IPS-15b (cell line): ENCODE data around the gene ANG.
A peak's percentile ranks its signal among the peaks of the same experiment; 100 is the strongest.

Source experiments
- H3K27me3 ChIP-seq: one replicate; pipeline ENCODE4 v1.6.1; 2013; ENCODE audit warnings: low read length; ENCODE audit not compliant: control insufficient read depth, insufficient read depth
- H3K36me3 ChIP-seq: one replicate; pipeline ENCODE4 v1.6.1; 2013; ENCODE audit warnings: low read length; ENCODE audit not compliant: control insufficient read depth, insufficient read depth
- H3K4me1 ChIP-seq: one replicate; pipeline ENCODE4 v1.6.1; 2013; ENCODE audit warnings: mild to moderate bottlenecking, low read length; ENCODE audit not compliant: control insufficient read depth, insufficient read depth
- H3K4me3 ChIP-seq: one replicate; pipeline ENCODE4 v1.5.1; 2013; ENCODE audit warnings: low read depth, low read length
- H3K9ac ChIP-seq: one replicate; pipeline ENCODE4 v1.6.1; 2013; ENCODE audit warnings: low read depth, mild to moderate bottlenecking, low read length
- H3K9me3 ChIP-seq: one replicate; pipeline ENCODE4 v1.6.1; 2013; ENCODE audit warnings: mild to moderate bottlenecking, low read length; ENCODE audit not compliant: control insufficient read depth, insufficient read depth

Gene ANG

DNA sequence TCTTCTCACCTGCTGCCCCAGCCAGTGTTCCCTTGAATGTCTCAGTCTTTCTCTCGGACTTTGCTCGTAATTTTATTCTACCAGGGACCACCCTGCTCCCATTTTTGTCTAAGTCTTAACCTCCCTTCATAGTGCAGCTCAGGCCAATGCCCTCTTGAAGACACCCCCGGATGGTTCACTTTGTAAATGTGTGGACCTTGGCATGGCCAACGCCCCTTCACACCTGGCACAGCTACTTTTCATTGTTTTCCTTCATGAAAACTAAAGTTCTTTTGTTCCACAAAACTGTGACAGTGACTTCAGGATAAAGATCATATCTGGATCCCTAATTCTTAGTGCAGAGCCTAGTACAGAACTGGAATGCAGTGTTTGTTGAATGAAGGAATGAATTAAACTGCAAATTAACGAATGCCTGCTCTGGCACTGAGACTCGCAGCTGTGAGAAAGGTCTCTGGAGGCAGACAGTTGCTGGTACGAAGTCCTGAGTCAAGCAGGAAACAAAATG lies 7.7 kb upstream of the ANG start:
- Histone ChIP-seq H3K27me3 (no peaks in the 10 kb centered on the region), H3K9me3 (no peaks in the 10 kb centered on the region), H3K4me1 (no peaks in the 10 kb centered on the region), H3K9ac (no peak overlapping the region), H3K4me3 (peak overlapping the region; percentile 72), H3K36me3 (no peaks in the 10 kb centered on the region)

DNA sequence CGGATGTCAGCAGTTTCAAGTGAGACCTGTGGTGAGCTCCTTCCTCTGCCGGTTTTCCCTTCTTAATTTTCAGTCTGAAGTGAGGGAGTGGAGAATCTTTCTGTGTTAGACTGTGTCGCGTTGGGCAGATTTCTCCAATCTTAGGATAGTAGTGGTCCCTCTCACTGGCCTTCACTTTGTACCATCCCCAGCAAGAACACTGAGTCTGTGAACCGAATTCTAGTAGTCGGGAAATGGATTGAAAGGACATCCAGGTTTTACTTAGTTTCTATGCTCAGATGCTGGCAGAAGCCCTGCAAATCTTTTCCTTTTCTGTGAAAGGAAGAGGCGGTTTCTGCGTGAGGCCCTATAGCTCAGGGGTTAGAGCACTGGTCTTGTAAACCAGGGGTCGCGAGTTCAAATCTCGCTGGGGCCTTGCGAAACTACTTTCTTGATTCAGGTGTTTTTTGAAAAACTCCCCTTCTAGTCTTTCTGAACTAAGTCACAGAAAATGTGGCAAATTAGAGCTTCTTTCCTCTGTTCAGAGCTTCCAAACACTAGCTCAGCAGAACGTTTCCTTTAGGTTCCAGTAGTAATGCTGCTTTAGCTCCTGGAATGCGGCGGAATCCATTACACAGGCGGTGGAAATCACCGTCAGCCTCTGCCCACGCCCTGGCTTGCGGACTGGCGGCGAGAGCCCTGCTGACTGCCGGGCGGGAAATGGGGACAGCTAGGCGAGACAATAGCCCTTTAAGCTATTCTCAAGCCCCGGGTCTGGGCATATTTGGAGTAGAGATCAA lies 7.0 kb upstream of the ANG start:
- H3K36me3 ChIP-seq: no peaks in the 10 kb centered on the region
- peak overlapping the region; percentile 89 for H3K4me3 ChIP-seq
- no peaks in the 10 kb centered on the region for H3K9me3 ChIP-seq
- H3K9ac ChIP-seq: peak overlapping the region; percentile 77
- H3K27me3 ChIP-seq: no peaks in the 10 kb centered on the region
- H3K4me1 ChIP-seq: no peaks in the 10 kb centered on the region

DNA sequence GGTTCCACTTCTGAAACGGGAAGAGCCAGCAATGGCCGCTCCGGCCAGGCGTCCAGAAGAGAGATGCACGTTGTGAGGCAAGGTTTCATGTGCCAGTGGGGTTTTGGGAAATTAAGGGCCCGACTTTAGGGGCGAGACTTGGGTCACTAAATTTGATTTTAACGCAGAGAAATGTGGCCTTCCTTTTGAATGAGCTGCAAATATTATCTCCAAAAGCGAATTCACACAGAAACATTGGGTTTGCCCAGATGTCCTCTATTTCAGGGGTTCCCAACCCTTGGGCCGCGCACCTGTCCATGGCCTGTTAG lies 6.5 kb upstream of the ANG start:
- Histone ChIP-seq H3K9me3 (no peaks in the 10 kb centered on the region), H3K4me1 (no peaks in the 10 kb centered on the region), H3K27me3 (no peaks in the 10 kb centered on the region), H3K36me3 (no peaks in the 10 kb centered on the region), H3K9ac (peak overlapping the region; percentile 77), H3K4me3 (peak overlapping the region; percentile 89)

DNA sequence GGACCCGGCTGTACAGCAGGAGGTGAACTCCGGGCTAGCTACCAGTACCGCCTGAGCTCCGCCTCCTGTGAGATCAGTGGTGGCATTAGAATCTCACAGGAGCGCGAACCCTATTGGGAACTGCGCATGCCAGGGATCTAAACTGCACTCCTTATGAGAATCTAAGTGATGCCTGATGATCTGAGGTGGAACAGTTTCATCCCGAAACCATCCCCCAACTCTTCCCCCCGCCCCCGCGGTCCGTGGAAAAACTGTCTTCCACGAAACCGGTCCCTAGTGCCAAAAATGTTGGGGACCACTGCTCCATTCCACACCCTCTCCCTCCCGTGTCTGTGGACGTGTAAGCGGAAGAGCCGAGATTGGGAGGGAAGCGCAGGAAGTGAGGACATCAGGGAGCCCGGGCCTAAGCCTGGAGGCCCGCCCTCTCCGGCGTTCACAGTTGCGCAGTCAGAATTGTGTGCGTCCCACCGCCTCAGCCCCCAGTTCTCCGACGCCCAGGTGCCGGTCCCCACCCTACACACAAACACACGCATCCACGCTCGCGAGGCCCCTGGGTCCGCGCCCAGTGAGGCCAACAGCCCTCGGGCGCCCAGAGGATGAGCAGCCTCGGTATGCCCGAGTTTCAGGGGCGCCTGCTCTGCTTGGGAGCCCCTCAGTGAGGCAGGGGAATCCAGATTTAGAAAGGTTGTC lies 6.0 kb upstream of the ANG start:
- H3K9ac ChIP-seq: peak overlapping the region; percentile 95
- H3K27me3 ChIP-seq: no peaks in the 10 kb centered on the region
- no peaks in the 10 kb centered on the region for H3K4me1 ChIP-seq
- no peaks in the 10 kb centered on the region for H3K36me3 ChIP-seq
- peak overlapping the region; percentile 89 for H3K4me3 ChIP-seq
- no peaks in the 10 kb centered on the region for H3K9me3 ChIP-seq

DNA sequence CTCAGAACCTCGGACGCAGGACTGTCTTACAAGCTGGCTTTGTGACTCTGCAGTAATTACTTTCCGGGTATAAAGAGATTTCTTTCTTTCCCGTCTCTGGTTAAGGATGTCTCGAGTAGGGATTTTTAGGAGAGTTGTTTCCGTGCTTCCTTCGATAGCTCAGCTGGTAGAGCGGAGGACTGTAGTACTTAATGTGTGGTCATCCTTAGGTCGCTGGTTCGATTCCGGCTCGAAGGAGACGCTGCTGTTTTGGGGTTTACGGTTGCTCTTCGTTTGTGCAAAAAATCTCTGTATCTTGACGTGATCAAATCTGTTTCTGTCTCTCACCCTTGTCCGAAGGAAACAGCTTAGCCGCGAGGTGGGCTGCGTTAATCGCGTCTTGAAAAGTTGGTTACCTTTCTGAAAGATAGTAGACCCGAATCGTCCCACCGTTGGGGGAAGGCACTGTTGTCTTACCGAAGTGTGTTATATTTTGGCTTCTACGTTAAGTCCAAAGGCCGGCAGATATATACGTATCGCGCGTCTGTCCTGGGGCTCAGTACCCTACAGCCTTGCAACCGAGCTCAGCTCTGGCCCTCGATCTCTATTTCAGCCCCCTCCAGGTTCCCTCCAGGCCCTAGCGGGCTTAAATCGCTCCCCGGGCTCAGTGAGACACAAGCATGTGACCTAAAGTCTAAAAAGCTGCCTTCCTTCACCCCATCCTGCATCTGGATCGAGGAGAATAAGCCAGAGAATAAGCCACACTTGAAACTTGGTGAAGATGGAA lies 5.3 kb upstream of the ANG start:
- H3K4me3 ChIP-seq: peak overlapping the region; percentile 89
- H3K9me3 ChIP-seq: no peaks in the 10 kb centered on the region
- peak overlapping the region; percentile 95 for H3K9ac ChIP-seq
- no peaks in the 10 kb centered on the region for H3K4me1 ChIP-seq
- H3K27me3 ChIP-seq: no peaks in the 10 kb centered on the region
- no peaks in the 10 kb centered on the region for H3K36me3 ChIP-seq

DNA sequence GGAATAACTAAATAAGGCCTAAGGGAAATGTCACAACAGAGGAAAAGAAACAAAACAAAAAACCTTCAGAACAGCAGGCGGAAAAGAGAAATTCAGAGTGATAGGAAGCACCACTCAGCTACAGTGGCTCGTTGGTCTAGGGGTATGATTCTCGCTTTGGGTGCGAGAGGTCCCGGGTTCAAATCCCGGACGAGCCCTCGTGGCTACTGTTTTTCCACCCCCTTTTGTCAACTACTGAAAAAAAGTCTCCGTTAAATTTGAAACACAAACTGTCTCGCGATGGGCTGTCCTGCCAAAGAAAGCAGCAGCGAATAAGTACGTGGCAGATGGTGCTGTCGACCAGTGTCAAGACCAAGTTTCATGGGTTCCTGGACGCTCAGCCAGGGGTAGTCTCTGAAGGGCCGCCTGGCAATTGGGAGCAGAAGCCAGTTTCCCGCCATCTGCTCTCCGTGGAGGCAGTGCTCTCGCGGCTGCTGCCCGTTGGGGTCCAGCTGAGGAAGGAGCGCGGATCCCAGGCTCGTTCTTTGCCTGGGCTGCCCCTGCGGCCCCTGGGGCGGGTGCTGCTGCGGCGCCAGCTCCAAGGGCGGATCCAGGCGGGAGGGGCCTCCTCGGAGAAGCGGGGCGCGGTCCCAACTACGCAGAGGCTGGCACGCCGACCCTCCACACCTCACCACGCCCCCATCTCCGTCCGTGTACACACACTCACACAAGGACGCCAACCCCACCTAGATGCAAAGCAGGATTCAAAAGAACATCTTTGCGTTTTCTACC lies 4.5 kb upstream of the ANG start, which contains the start of gene RNASE4:
RNASE4 (plus strand) TSS at position 670 of the 771 bp plus-strand sequence. CDS start 14,812 bp downstream, outside the sequence.
- no peaks in the 10 kb centered on the region for H3K4me1 ChIP-seq
- peak within 1 kb of the TSS; percentile 93 for H3K9ac ChIP-seq
- no peaks in the 10 kb centered on the region for H3K9me3 ChIP-seq
- H3K4me3 ChIP-seq: peak within 1 kb of the TSS; percentile 89
- H3K27me3 ChIP-seq: no peaks in the 10 kb centered on the region
- H3K36me3 ChIP-seq: no peaks in the 10 kb centered on the region

DNA sequence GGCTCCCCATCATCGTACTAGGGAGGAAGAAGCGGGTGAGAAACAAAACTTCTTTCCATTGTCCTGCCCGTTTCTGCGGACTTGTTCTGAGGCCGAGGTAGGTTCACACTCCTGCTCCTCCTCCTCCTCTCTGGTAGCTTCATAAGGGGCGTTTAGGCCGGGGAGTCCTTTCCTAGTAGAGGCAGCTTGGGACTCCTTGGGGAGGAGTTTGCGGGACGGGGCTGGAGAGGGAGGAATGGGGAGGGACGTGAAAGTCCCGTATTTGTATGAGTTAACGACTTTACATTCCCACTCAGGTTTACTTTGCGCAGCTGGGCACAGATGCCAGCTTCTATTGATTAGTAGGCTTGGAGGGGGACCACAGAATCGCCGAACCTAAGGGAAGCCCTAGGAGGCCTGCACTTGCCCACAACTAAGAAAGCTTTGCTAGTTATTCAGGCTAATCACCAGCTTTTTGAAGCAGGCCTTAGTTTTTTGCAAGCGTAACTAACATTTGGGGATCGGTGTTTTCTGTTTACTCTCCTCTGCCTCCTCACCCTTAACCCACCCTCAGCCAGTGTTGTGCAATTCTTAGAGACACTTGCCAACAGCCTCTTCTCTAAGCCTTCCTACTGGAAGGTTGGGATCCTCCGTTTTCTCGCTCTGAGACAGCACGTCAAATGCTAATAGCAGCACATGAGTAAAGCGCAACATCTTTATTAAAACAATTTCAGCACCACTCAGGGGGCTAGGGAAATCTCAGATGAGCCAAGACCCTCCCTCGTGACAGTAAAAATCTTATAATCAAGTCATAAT lies 3.7 kb upstream of the ANG start:
- H3K4me3 ChIP-seq: peak overlapping the region; percentile 89
- no peaks in the 10 kb centered on the region for H3K36me3 ChIP-seq
- no peaks in the 10 kb centered on the region for H3K9me3 ChIP-seq
- peak overlapping the region; percentile 77 for H3K9ac ChIP-seq
- no peaks in the 10 kb centered on the region for H3K27me3 ChIP-seq
- no peaks in the 10 kb centered on the region for H3K4me1 ChIP-seq

DNA sequence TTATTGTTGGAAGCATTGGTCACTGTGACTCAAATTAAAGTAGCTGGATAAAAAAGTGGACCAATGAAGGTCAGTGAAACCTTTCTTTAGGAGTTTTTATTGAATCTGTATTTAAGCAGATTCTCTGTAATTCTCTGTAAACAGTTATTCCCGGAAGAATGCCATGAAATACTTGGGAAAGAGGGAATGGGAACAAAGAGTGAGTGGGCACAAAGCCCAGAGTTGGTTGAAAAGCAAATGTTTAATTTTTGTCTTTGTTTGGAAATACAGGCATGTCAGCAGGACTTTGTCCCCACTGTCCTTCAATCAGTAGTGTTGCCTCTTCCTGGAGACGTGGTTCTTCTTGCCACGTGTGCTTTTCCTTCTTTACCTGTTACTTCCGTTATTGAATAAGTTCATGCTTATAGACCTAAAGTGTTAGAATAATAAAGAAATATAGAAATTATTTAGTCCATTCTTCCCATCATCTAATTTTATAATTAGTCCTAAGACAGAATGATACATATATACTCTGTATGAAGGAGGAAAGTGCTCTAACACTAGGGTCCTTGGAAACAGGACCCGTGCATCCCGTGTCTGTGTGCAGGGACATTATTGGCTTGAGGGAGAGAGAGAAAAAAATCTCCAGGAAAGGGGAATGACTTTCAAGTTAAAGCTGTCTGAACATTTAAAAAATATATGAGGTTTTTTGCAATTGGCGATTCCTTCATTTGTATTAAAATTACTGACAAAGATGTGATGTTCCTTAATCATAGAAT lies 2.0 kb upstream of the ANG start:
- Histone ChIP-seq H3K4me1 (no peaks in the 10 kb centered on the region), H3K4me3 (no peak overlapping the region), H3K36me3 (no peaks in the 10 kb centered on the region), H3K27me3 (no peaks in the 10 kb centered on the region), H3K9me3 (no peaks in the 10 kb centered on the region), H3K9ac (no peak overlapping the region)

DNA sequence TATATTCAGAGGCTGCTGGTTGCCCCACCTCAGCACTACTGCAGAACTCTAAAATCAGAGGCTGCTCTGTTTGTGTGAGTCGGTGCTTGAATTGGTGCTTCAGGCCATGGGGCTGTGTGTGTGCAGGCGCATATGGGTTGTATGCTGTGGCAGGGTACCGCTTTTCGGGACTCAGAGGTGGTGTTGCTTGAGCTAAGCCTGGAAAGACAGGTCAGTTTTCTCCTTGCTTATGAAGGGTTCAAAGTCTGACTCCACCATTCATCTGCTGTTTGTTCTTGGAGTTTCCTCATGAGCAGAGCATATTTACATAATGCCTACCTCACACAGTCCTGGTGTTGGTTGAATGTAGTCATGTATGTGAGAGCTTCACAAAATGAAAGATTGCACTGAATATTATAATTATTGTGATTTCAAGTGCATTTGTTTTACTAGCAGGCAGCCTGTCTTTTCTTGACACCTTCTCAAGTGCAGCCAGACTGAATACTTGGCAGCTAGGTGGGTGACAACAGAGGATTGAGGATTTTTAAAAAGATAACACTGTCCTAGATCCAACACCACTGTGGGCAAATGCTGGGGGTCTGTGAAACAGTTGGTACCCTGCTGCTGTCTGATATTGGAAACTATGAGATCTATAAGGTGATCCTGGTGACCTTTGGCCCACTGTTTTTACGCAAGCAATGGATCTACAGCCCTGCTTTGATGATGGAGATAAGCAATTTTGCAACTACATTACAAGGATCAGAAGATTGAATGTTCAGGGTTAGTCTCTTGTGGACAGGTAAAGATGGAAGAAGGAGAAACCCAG lies 1.0 kb upstream of the ANG start:
- Histone ChIP-seq H3K4me3 (no peak overlapping the region), H3K9me3 (no peaks in the 10 kb centered on the region), H3K4me1 (no peaks in the 10 kb centered on the region), H3K27me3 (no peaks in the 10 kb centered on the region), H3K9ac (no peak overlapping the region), H3K36me3 (no peaks in the 10 kb centered on the region)
